Adrenal gland (tissue), 12 donors: ENCODE measurements around the gene CLEC4D. TPM values are rescaled to one million over a fixed set of nuclear protein-coding genes. Genes with fewer than 3 reads are reported as not detected.
"Not testable (repeated sequence)": the region's sequence is repeated elsewhere in the genome, so short reads cannot be mapped to it uniquely, and the experiment has no call there.

ENCODE experiments used
- DNase-seq, 7 donors: peaks; one replicate each; pipeline ENCODE4 v3.0.0-alpha.2; 2019 to 2020
- H3K27ac ChIP-seq, 5 donors: fragments of 200-600 bp; sonication (generic) in 4 of 5; 1 replicate in 3 of 5; 2 replicates in 2 of 5; pipeline versions ENCODE4 v1.5.1 to v1.8.0; 2016 to 2020; ENCODE audit warnings: mild to moderate bottlenecking in 1 of 5
- H3K27me3 ChIP-seq: fragments of 200-600 bp; 2 replicates; pipeline ENCODE4 v1.8.0; 2021
- H3K36me3 ChIP-seq, 2 donors: fragments of 200-600 bp; replicated peaks in 1 of 2; 1 replicate in 1 of 2; 2 replicates in 1 of 2; pipeline versions ENCODE4 v1.5.1 to v1.8.0; 2018 to 2022
- H3K4me1 ChIP-seq, 2 donors: fragments of 200-600 bp; replicated peaks in 1 of 2; 1 replicate in 1 of 2; 2 replicates in 1 of 2; pipeline versions ENCODE4 v1.5.1 to v1.8.0; 2018 to 2021
- H3K4me3 ChIP-seq, 4 donors: fragments of 200-600 bp; sonication (generic) in 3 of 4; one replicate each; pipeline ENCODE4 v1.5.1; 2016 to 2018
- H3K9me3 ChIP-seq, 3 donors: fragments of 200-600 bp; sonication (generic) in 1 of 3; replicated peaks in 1 of 3; 1 replicate in 2 of 3; 2 replicates in 1 of 3; pipeline versions ENCODE4 v1.5.1 to v1.8.0; 2016 to 2021
- CTCF ChIP-seq, 6 experiments: fragments of 450-650 bp in 4 of 6; fragments of 200-600 bp in 2 of 6; sonication (generic) in 1 of 6; IDR thresholded peaks; 1 replicate in 5 of 6; 2 replicates in 1 of 6; pipeline versions ENCODE4 v1.5.1 to v1.8.0; 2016 to 2021; ENCODE audit warnings: antibody characterized with exemption in 6 of 6, mild to moderate bottlenecking in 2 of 6, moderate library complexity in 1 of 6
- POLR2A ChIP-seq, 2 donors: fragments of 450-650 bp; IDR thresholded peaks; one replicate each; pipeline ENCODE4 v1.6.1; 2017; ENCODE audit warnings: antibody characterized with exemption in 2 of 2, mild to moderate bottlenecking in 2 of 2, moderate library complexity in 1 of 2
- WGBS, 4 donors: extraction: QIAGEN DNeasy Blood & Tissue Kit in 2 of 4; methylation state at CpG; one replicate each; pipeline versions ENCODE4 v1.1.5 to v1.1.7; 2013 to 2017; 5-methylcytosine and 5-hydroxymethylcytosine counted together
- intact Hi-C, 2 donors: fragments of 100-400 bp; cut with DNase I; formaldehyde crosslinking; loops; one replicate each; pipeline versions ENCODE4 v1.14.1 to v1.15.0; 2022 to 2023
- polyA plus RNA-seq, 3 donors: library from polyadenylated mRNA; stranded (reverse); fragments of 200-250 nt in 2 of 3; fragments of 350-450 nt in 1 of 3; fragmentation: Illumina TruSeq in 1 of 3; extraction: RNeasy Lipid Tissue Mini Kit (QIAGEN cat#74804) in 1 of 3; gene quantifications; one replicate each; pipeline ENCODE4 v1.2.3, GENCODE V29; 2013 to 2014
- small RNA-seq, 2 donors: library from RNA; depleted of rRNA; stranded (forward); fragments of <200 nt; gene quantifications; one replicate each; pipeline ENCODE3, GENCODE V24; 2016
- total RNA-seq, 9 donors: library from RNA; depleted of rRNA in 4 of 9; stranded (reverse); fragments of >200 nt in 4 of 9; fragments of 120-200 nt in 1 of 9; fragmentation: NEBNext Ultra II Directional in 1 of 9; extraction: Animal tissue kit (Norgen Biotek cat#: 25700) in 1 of 9; gene quantifications; one replicate each; pipeline versions ENCODE4 v1.1.0 to v1.2.4, GENCODE V29; 2013 to 2023
- donor health status: healthy with polysubstance abuse.
- donor health status: Bipolar disorder and iron deficiency.
- donor health status: DM: yes; HTN: yes; CAD: no.
- donor health status: DM: no; HTN: no; CAD: no.
- donor health status: DM: no; HTN: no; CAD: no.
- donor health status: DM: yes; HTN: yes; CAD: no.

The CLEC4D gene
- total and polyA plus RNA-seq, 12 donors = 0.11 to 0.47 (median 0.19) TPM; not detected in 8

DNA sequence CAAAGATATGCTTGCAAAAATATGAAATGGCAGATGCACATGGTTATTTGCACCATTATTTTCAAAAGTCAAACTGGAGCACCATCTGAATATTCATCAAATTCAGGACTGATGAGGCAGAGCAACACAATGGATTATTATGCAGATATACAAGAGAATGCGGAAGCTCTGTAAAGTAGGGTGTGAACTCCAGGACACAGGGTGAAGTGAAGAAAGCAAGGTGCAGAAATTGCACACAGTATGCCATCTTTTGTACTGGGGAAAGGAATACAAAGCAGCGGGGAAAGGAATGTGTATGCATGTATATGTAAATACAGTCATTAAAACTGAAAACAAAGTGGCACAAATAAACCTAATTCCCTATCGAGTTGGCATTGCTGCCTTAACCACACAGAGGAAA, 50.1 kb downstream of the CLEC4D start:
- Histone ChIP-seq H3K36me3 (no peaks in the 10 kb centered on the region), H3K4me1 (no peaks in the 10 kb centered on the region), H3K4me3 (no peak overlapping the region), H3K27ac (no peak overlapping the region), H3K27me3 (no peaks in the 10 kb centered on the region), H3K9me3 (no peaks in the 10 kb centered on the region)
- DNase-seq = no peak
- WGBS, 4 donors = 63 to 75% (median 69%) methylated on average over 3 of the region's 3 CpGs
- intact Hi-C loops = no loop called here
- TF ChIP-seq CTCF (IDR thresholded peaks at IDR 0.05) (no peak), POLR2A (IDR thresholded peaks at IDR 0.05) (no peak)

GRCh38 chr12:8564656-8565055, 51.4 kb downstream of the CLEC4D start:
- intact Hi-C loops = no loop called here
- 54 to 65% (median 58%) methylated on average over 16 to 22 of the region's 22 CpGs for WGBS, 4 donors
- Histone ChIP-seq H3K27me3 (no peaks in the 10 kb centered on the region), H3K4me3 (no peak overlapping the region), H3K27ac (no peak overlapping the region), H3K36me3 (no peaks in the 10 kb centered on the region), H3K4me1 (no peaks in the 10 kb centered on the region), H3K9me3 (no peaks in the 10 kb centered on the region)
- TF ChIP-seq POLR2A (IDR thresholded peaks at IDR 0.05) = no peak
- no peak for TF ChIP-seq CTCF (IDR thresholded peaks at IDR 0.05)
- peak in 1 of 7 donors; percentile 14 for DNase-seq

DNA sequence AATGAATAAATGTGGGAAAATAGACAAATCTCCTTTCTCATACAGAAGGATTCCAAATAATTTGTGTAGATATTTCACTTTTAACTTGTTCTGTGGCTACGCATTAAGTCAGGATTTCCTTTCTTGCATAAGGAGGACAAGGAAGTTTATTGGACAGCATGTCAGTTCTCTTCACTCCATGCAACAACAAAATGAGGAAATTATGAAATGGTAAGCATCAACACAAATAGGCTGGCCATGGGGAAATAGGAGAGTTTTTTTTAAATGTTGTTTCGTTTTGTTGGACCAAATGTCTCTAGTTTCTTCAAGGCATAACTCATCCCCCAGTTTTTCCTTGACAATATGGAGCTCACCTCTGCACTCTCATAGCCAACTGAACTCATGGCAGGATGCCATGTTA, 52.7 kb downstream of the CLEC4D start:
- H3K4me3 ChIP-seq, H3K36me3 ChIP-seq, H3K27me3 ChIP-seq, intact Hi-C loops, DNase-seq, H3K4me1 ChIP-seq, H3K9me3 ChIP-seq, H3K27ac ChIP-seq: not testable (repeated sequence)
- WGBS, 4 donors = 56 to 70% (median 59%) methylated on average over 2 of the region's 2 CpGs

DNA sequence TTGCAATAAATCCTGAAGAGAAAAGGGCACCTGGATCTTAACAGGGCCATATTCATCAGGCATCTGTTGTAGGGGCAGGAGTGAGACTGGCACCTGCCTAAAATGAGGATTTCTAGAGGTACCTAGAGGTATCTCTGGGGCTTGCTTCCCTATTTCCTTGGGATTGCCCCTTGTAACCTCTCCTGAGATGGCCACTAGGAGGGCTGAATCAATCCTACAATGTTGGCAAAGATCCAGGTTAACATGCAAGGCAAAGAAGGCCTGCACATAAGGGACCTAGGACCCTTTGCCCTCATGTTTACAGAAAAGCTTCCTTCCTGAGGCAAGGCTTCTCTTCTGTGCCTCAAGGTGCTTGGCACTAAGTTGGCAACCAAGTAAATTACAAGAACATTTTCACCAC, 53.2 kb downstream of the CLEC4D start:
- DNase-seq = no peak
- intact Hi-C loops = no loop called here
- Histone ChIP-seq H3K4me3 (no peak overlapping the region), H3K36me3 (no peaks in the 10 kb centered on the region), H3K4me1 (no peaks in the 10 kb centered on the region), H3K9me3 (no peaks in the 10 kb centered on the region), H3K27me3 (no peaks in the 10 kb centered on the region), H3K27ac (no peak overlapping the region)
- TF ChIP-seq CTCF (IDR thresholded peaks at IDR 0.05) (no peak), POLR2A (IDR thresholded peaks at IDR 0.05) (no peak)

Small RNA genes lying within 50 kb of the gene (small RNA-seq; reads per million reads assigned to genes)
- 0 reads per million in 2 donors for gene RNU6-275P

Other genes starting within 250 kb of the CLEC4D start
- gene CLEC6A, start 57.5 kb upstream of the CLEC4D start, total RNA-seq = under 1 TPM in 1 of 9 donors, not detected in 8; 0.06 TPM
- not detected for gene CLEC6A, start 57.5 kb upstream of the CLEC4D start, polyA plus RNA-seq
- 1 to 10 TPM in 6 of 9 donors, under 1 TPM in 3; 0.30 to 6.4 (median 1.3) TPM for gene CLEC4E, start 27.4 kb downstream of the CLEC4D start, total RNA-seq
- gene CLEC4E, start 27.4 kb downstream of the CLEC4D start, polyA plus RNA-seq = 1 to 10 TPM; 1.5 to 6.1 (median 1.8) TPM
- gene AICDA, start 99.4 kb downstream of the CLEC4D start, total RNA-seq = not detected
- gene AICDA, start 99.4 kb downstream of the CLEC4D start, polyA plus RNA-seq = not detected
- 10 to 100 TPM in 6 of 9 donors, 1 to 10 TPM in 2, under 1 TPM in 1; 0.68 to 39.3 (median 11.8) TPM for gene MFAP5, start 149.3 kb downstream of the CLEC4D start, total RNA-seq
- 10 to 100 TPM; 16.5 to 65.3 (median 22.8) TPM for gene MFAP5, start 149.3 kb downstream of the CLEC4D start, polyA plus RNA-seq
- 10 to 100 TPM; 10.0 to 53.4 (median 21.3) TPM for gene RIMKLB, start 184.5 kb downstream of the CLEC4D start, total RNA-seq
- 100 to 1,000 TPM in 1 of 3 donors, 10 to 100 TPM in 2; 19.3 to 225 (median 50.1) TPM for gene RIMKLB, start 184.5 kb downstream of the CLEC4D start, polyA plus RNA-seq